Stimulated activated CD4-positive, alpha-beta T cell treated with anti-CD3 and anti-CD28 coated beads, Interleukin-1b, Interleukin-23, amount 100 ng/mL, for 4 hours (primary cell): ENCODE results near the gene C1orf21.

ENCODE experiments used
- DNase-seq, 2 donors: peaks; one replicate each; pipeline ENCODE4 v3.0.0-alpha.2; 2020; ENCODE audit warnings: low read depth in 2 of 2

The C1orf21 gene

GRCh38 chr1:184650177-184650866, 263.5 kb downstream of the C1orf21 start:
- no peak for DNase-seq

GRCh38 chr1:184655185-184655584, 268.4 kb downstream of the C1orf21 start:
- no peak for DNase-seq

GRCh38 chr1:184656221-184656620, 269.4 kb downstream of the C1orf21 start:
- DNase-seq: no peak

- DNase-seq: no peak
Observed at GRCh38 chr1:184658055-184658454, 271.2 kb downstream of the C1orf21 start.

- DNase-seq: no peak
Observed at GRCh38 chr1:184660462-184661191, 273.8 kb downstream of the C1orf21 start.

- no peak for DNase-seq
Observed at GRCh38 chr1:184661801-184662200, 275.0 kb downstream of the C1orf21 start.

GRCh38 chr1:184664042-184664660, 277.3 kb downstream of the C1orf21 start:
- DNase-seq: peak in 1 of 2 donors; percentile 12

GRCh38 chr1:184664661-184665060, 277.8 kb downstream of the C1orf21 start:
- DNase-seq: no peak

GRCh38 chr1:184665360-184665759, 278.5 kb downstream of the C1orf21 start:
- DNase-seq: no peak

- DNase-seq: no peak
Observed at GRCh38 chr1:184669391-184669790, 282.6 kb downstream of the C1orf21 start.

GRCh38 chr1:184672013-184672726, 285.3 kb downstream of the C1orf21 start:
- no peak for DNase-seq

- no peak for DNase-seq
Observed at GRCh38 chr1:184673305-184673704, 286.5 kb downstream of the C1orf21 start.

- DNase-seq: no peak
Observed at GRCh38 chr1:184677344-184677743, 290.5 kb downstream of the C1orf21 start.
